ENCODE measurements around the gene ST3GAL3. TPM values are rescaled to one million over a fixed set of nuclear protein-coding genes. Genes with fewer than 3 reads are reported as not detected.
"Not testable (repeated sequence)": the region's sequence is repeated elsewhere in the genome, so short reads cannot be mapped to it uniquely, and the experiment has no call there.

ST3GAL3 gene
- total RNA-seq, 1 donor from 2014 or later: 13.6 TPM

- DNase-seq (ENCODE audit: low spot score): no peak
- no peaks in the 10 kb centered on the region for H3K27me3 Mint-ChIP-seq (ENCODE audit: insufficient read depth, low read depth)
- Histone ChIP-seq H3K4me1 (peaks cover 8% of the 10 kb centered on the region), H3K9me3 (ENCODE audit: low read depth) (no peaks in the 10 kb centered on the region), H3K27ac (no peak overlapping the region), H3K4me2 (no peak overlapping the region), H3K27me3 (no peaks in the 10 kb centered on the region), H3K4me3 (no peak overlapping the region), H3K9ac (no peak overlapping the region), H3F3A (ENCODE audit: low read depth) (no peaks in the 10 kb centered on the region), H3K36me3 (no peaks in the 10 kb centered on the region), H4K20me1 (ENCODE audit: low read depth) (no peaks in the 10 kb centered on the region), H3K79me2 (ENCODE audit: low read depth) (no peaks in the 10 kb centered on the region), H2AFZ (replicated peaks) (no peak overlapping the region)
- H3K27ac Mint-ChIP-seq: no peak overlapping the region
- H3K9me3 Mint-ChIP-seq: no peaks in the 10 kb centered on the region
- H3K4me1 Mint-ChIP-seq: peaks cover 8% of the 10 kb centered on the region
- no peak overlapping the region for H3K4me3 Mint-ChIP-seq
- TF ChIP-seq CTCF (IDR thresholded peaks at IDR 0.05) (no peak), EZH2 (IDR thresholded peaks at IDR 0.05) (no peak), EZH2phosphoT487 (IDR thresholded peaks at IDR 0.05) (no peak)
- H3K36me3 Mint-ChIP-seq: peaks cover 11% of the 10 kb centered on the region
These were observed 124.5 kb downstream of the ST3GAL3 start for GRCh38 chr1:43831851-43832250.

GRCh38 chr1:43832255-43832654, 124.9 kb downstream of the ST3GAL3 start:
- no peaks in the 10 kb centered on the region for H3K36me3 ChIP-seq
- H4K20me1 ChIP-seq (ENCODE audit: low read depth): no peaks in the 10 kb centered on the region
- H3K9ac ChIP-seq: no peak overlapping the region
- no peaks in the 10 kb centered on the region for H3K9me3 ChIP-seq (ENCODE audit: low read depth)
- peaks cover 12% of the 10 kb centered on the region for H3K4me1 Mint-ChIP-seq
- H3K4me2 ChIP-seq: no peak overlapping the region
- H3K27ac Mint-ChIP-seq: no peak overlapping the region
- H3K27ac ChIP-seq: no peak overlapping the region
- no peaks in the 10 kb centered on the region for H3K27me3 Mint-ChIP-seq (ENCODE audit: insufficient read depth, low read depth)
- H3F3A ChIP-seq (ENCODE audit: low read depth): no peaks in the 10 kb centered on the region
- H3K4me3 Mint-ChIP-seq: no peak overlapping the region
- H3K27me3 ChIP-seq: no peaks in the 10 kb centered on the region
- no peaks in the 10 kb centered on the region for H3K9me3 Mint-ChIP-seq
- no peak for DNase-seq (ENCODE audit: low spot score)
- TF ChIP-seq CTCF (IDR thresholded peaks at IDR 0.05) (no peak), EZH2 (IDR thresholded peaks at IDR 0.05) (no peak), EZH2phosphoT487 (IDR thresholded peaks at IDR 0.05) (no peak)
- no peak overlapping the region for H2AFZ ChIP-seq (replicated peaks)
- peaks cover 8% of the 10 kb centered on the region for H3K4me1 ChIP-seq
- peaks cover 11% of the 10 kb centered on the region for H3K36me3 Mint-ChIP-seq
- H3K4me3 ChIP-seq: no peak overlapping the region
- no peaks in the 10 kb centered on the region for H3K79me2 ChIP-seq (ENCODE audit: low read depth)

- no peaks in the 10 kb centered on the region for H3K79me2 ChIP-seq (ENCODE audit: low read depth)
- Mint-ChIP-seq H3K4me1 (peaks cover 13% of the 10 kb centered on the region), H3K27ac (no peak overlapping the region), H3K4me3 (no peak overlapping the region), H3K36me3 (peaks cover 11% of the 10 kb centered on the region), H3K27me3 (ENCODE audit: insufficient read depth, low read depth) (no peaks in the 10 kb centered on the region), H3K9me3 (no peaks in the 10 kb centered on the region)
- no peak for TF ChIP-seq EZH2phosphoT487 (IDR thresholded peaks at IDR 0.05)
- no peak for TF ChIP-seq EZH2 (IDR thresholded peaks at IDR 0.05)
- TF ChIP-seq CTCF (IDR thresholded peaks at IDR 0.05): no peak
- H4K20me1 ChIP-seq (ENCODE audit: low read depth): no peaks in the 10 kb centered on the region
- peaks cover 8% of the 10 kb centered on the region for H3K4me1 ChIP-seq
- DNase-seq (ENCODE audit: low spot score): no peak
- no peak overlapping the region for H3K4me2 ChIP-seq
- H3K27ac ChIP-seq: no peak overlapping the region
- no peaks in the 10 kb centered on the region for H3K27me3 ChIP-seq
- no peaks in the 10 kb centered on the region for H3K36me3 ChIP-seq
- H3K4me3 ChIP-seq: no peak overlapping the region
- H3K9me3 ChIP-seq (ENCODE audit: low read depth): no peaks in the 10 kb centered on the region
- no peaks in the 10 kb centered on the region for H3F3A ChIP-seq (ENCODE audit: low read depth)
- H3K9ac ChIP-seq: no peak overlapping the region
- H2AFZ ChIP-seq (replicated peaks): no peak overlapping the region
These were observed 125.7 kb downstream of the ST3GAL3 start for GRCh38 chr1:43832998-43833397.

- not testable (repeated sequence) for H3K36me3 Mint-ChIP-seq, H3K4me2 ChIP-seq
These were observed 126.6 kb downstream of the ST3GAL3 start for GRCh38 chr1:43833902-43834279.

More at GRCh38 chr1:43833902-43834279, 126.6 kb downstream of the ST3GAL3 start:
- DNase-seq (ENCODE audit: low spot score); H3K27ac ChIP-seq; H3F3A ChIP-seq (ENCODE audit: low read depth); H3K27me3 ChIP-seq; H3K27me3 Mint-ChIP-seq (ENCODE audit: insufficient read depth, low read depth); H3K4me3 ChIP-seq; H3K4me1 ChIP-seq; H2AFZ ChIP-seq (replicated peaks); H3K9me3 Mint-ChIP-seq; H3K27ac Mint-ChIP-seq; H3K79me2 ChIP-seq (ENCODE audit: low read depth); H3K9me3 ChIP-seq (ENCODE audit: low read depth); H3K9ac ChIP-seq; H3K4me3 Mint-ChIP-seq; H4K20me1 ChIP-seq (ENCODE audit: low read depth); H3K36me3 ChIP-seq: not testable (repeated sequence)
- peaks cover 13% of the 10 kb centered on the region for H3K4me1 Mint-ChIP-seq
